Stomach (tissue), 9 donors: ENCODE data around the gene CCR3. TPM values are rescaled to one million over a fixed set of nuclear protein-coding genes. Genes with fewer than 3 reads are reported as not detected.
A peak's percentile ranks its signal among the peaks of the same experiment; 100 is the strongest.
"Not testable (repeated sequence)": the region's sequence is repeated elsewhere in the genome, so short reads cannot be mapped to it uniquely, and the experiment has no call there.

ENCODE experiments used
- DNase-seq, 2 donors: peaks; one replicate each; pipeline versions ENCODE4 v3.0.0 to v3.0.0-alpha.2; 2013 to 2019
- H3K27ac ChIP-seq, 5 donors: fragments of 200-600 bp in 4 of 5; sonication (generic) in 4 of 5; one replicate each; pipeline ENCODE4 v1.5.1; 2013 to 2019; ENCODE audit warnings: mild to moderate bottlenecking in 1 of 5, moderate library complexity in 1 of 5
- H3K27me3 ChIP-seq, 3 donors: fragments of 200-600 bp; sonication (generic); one replicate each; pipeline ENCODE4 v1.5.1; 2017 to 2019; ENCODE audit warnings: mixed run types in 1 of 3
- H3K36me3 ChIP-seq, 4 donors: fragments of 200-600 bp; sonication (generic); 1 replicate in 3 of 4; 2 replicates in 1 of 4; pipeline ENCODE4 v1.5.1; 2016 to 2019
- H3K4me1 ChIP-seq, 4 donors: fragments of 200-600 bp; sonication (generic); one replicate each; pipeline ENCODE4 v1.5.1; 2016 to 2019
- H3K4me3 ChIP-seq, 4 donors: fragments of 200-600 bp; sonication (generic) in 3 of 4; one replicate each; pipeline ENCODE4 v1.5.1; 2016 to 2019; ENCODE audit warnings: mild to moderate bottlenecking in 1 of 4
- H3K9me3 ChIP-seq, 4 donors: fragments of 200-600 bp; sonication (generic); one replicate each; pipeline ENCODE4 v1.5.1; 2016 to 2019
- CTCF ChIP-seq, 7 experiments: fragments of 450-650 bp in 4 of 7; fragments of 200-600 bp in 3 of 7; sonication (generic) in 3 of 7; IDR thresholded peaks; one replicate each; pipeline ENCODE4 v1.5.1; 2016 to 2019; ENCODE audit warnings: antibody characterized with exemption in 7 of 7, control low read depth in 2 of 7, mild to moderate bottlenecking in 1 of 7
- EP300 ChIP-seq: sonication (generic); formaldehyde crosslinking; IDR thresholded peaks from one replicate; pipeline ENCODE4 v1.6.1; 2017; ENCODE audit warnings: antibody characterized with exemption
- POLR2A ChIP-seq, 4 donors: fragments of 450-650 bp; IDR thresholded peaks; one replicate each; pipeline ENCODE4 v1.6.1; 2016; ENCODE audit warnings: antibody characterized with exemption in 4 of 4, control low read depth in 2 of 4, mild to moderate bottlenecking in 1 of 4, moderate library complexity in 1 of 4
- POLR2AphosphoS5 ChIP-seq, 3 donors: sonication (generic); formaldehyde crosslinking; IDR thresholded peaks; one replicate each; pipeline ENCODE4 v1.6.1; 2016; ENCODE audit warnings: antibody characterized with exemption in 3 of 3
- WGBS, 5 donors: extraction: QIAGEN DNeasy Blood & Tissue Kit in 3 of 5; methylation state at CpG; one replicate each; pipeline versions ENCODE4 v1.1.5 to v1.1.7; 2013 to 2018; 5-methylcytosine and 5-hydroxymethylcytosine counted together
- intact Hi-C: fragments of 100-400 bp; cut with DNase I; formaldehyde crosslinking; loops from one replicate; pipeline ENCODE4 v1.15.1; 2023; ENCODE audit warnings: low total_unique reads
- polyA plus RNA-seq, 3 donors: library from polyadenylated mRNA; stranded (reverse); fragments of 200-250 nt; gene quantifications; one replicate each; pipeline ENCODE4 v1.2.3, GENCODE V29; 2013
- total RNA-seq, 5 donors: library from RNA; depleted of rRNA; stranded (reverse); fragments of >200 nt; gene quantifications; one replicate each; pipeline versions ENCODE4 v1.1.0 to v1.2.3, GENCODE V29; 2014 to 2016
- donor health status: healthy with polysubstance abuse.
- donor health status: Bipolar disorder and iron deficiency.
- donor health status: healthy.

Gene CCR3
- total and polyA plus RNA-seq, 8 donors: 0.05 to 8.9 (median 7.1) TPM; not detected in 5

- H3K9me3 ChIP-seq: no peaks in the 10 kb centered on the region
- TF ChIP-seq EP300: no peak
- peaks cover 0 to 14% (median 0%) of the 10 kb centered on the region in 4 donors for H3K4me1 ChIP-seq
- intact Hi-C loops: no loop called here
- no peak for DNase-seq
- WGBS, 5 donors: 95 to 97% (median 96%) methylated on average over 12 of the region's 12 CpGs
- no peak overlapping the region for H3K27ac ChIP-seq
- H3K36me3 ChIP-seq: no peaks in the 10 kb centered on the region
- H3K4me3 ChIP-seq: no peak overlapping the region
- H3K27me3 ChIP-seq: no peaks in the 10 kb centered on the region
These were observed 38.6 kb upstream of the CCR3 start for GRCh38 chr3:46203681-46204080.

GRCh38 chr3:46205286-46205960, 36.8 kb upstream of the CCR3 start:
- H3K27me3 ChIP-seq: no peaks in the 10 kb centered on the region
- 54 to 67% (median 63%) methylated on average over 2 of the region's 2 CpGs for WGBS, 5 donors
- no peaks in the 10 kb centered on the region for H3K36me3 ChIP-seq
- H3K4me3 ChIP-seq: peak overlapping the region in 1 of 4 donors; percentile 31
- H3K27ac ChIP-seq: no peak overlapping the region
- no peak for TF ChIP-seq POLR2AphosphoS5 (IDR thresholded peaks at IDR 0.05)
- no peak for TF ChIP-seq EP300
- TF ChIP-seq POLR2A (IDR thresholded peaks at IDR 0.05): no peak
- TF ChIP-seq CTCF (IDR thresholded peaks at IDR 0.05): no peak
- DNase-seq: no peak
- H3K9me3 ChIP-seq: no peaks in the 10 kb centered on the region
- intact Hi-C loops: no loop called here
- peaks cover 0 to 29% (median 0%) of the 10 kb centered on the region in 4 donors for H3K4me1 ChIP-seq

- Histone ChIP-seq H3K27ac (peak overlapping the region in 3 of 5 donors; percentile 26 to 71 (median 70)), H3K4me1 (peaks cover 0 to 29% (median 0%) of the 10 kb centered on the region in 4 donors), H3K27me3 (no peaks in the 10 kb centered on the region), H3K4me3 (peak overlapping the region in 3 of 4 donors; percentile 20 to 32 (median 31)), H3K36me3 (no peaks in the 10 kb centered on the region), H3K9me3 (no peaks in the 10 kb centered on the region)
- WGBS, 5 donors: 69 to 77% (median 73%) methylated on average over 6 of the region's 6 CpGs
- intact Hi-C loops: no loop called here
- TF ChIP-seq EP300 (no peak), POLR2A (IDR thresholded peaks at IDR 0.05) (no peak), CTCF (IDR thresholded peaks at IDR 0.05) (no peak), POLR2AphosphoS5 (IDR thresholded peaks at IDR 0.05) (no peak)
- DNase-seq: no peak
These were observed 35.8 kb upstream of the CCR3 start for GRCh38 chr3:46206282-46207015.

GRCh38 chr3:46207514-46207913, 34.7 kb upstream of the CCR3 start:
- H3K27ac ChIP-seq: peak overlapping the region in 3 of 5 donors; percentile 65 to 71 (median 70)
- peaks cover 0 to 29% (median 0%) of the 10 kb centered on the region in 4 donors for H3K4me1 ChIP-seq
- H3K9me3 ChIP-seq, H3K36me3 ChIP-seq, DNase-seq, H3K27me3 ChIP-seq, intact Hi-C loops: not testable (repeated sequence)
- WGBS, 5 donors: 87 to 94% (median 92%) methylated on average over 6 of the region's 6 CpGs
- H3K4me3 ChIP-seq: peak overlapping the region in 3 of 4 donors; percentile 20 to 32 (median 31)

- WGBS, 5 donors: 17 to 32% (median 21%) methylated on average over 3 of the region's 3 CpGs
- DNase-seq: peak in 1 of 2 donors; percentile 61
- peak within 1 kb of the TSS in 3 of 5 donors; percentile 65 to 71 (median 70) for H3K27ac ChIP-seq
- H3K4me1 ChIP-seq: peaks cover 0 to 29% (median 0%) of the 10 kb centered on the region in 4 donors
- no peaks in the 10 kb centered on the region for H3K36me3 ChIP-seq
- H3K4me3 ChIP-seq: peak within 1 kb of the TSS in 3 of 4 donors; percentile 20 to 32 (median 31)
- intact Hi-C loops: no loop called here
- no peaks in the 10 kb centered on the region for H3K27me3 ChIP-seq
- no peaks in the 10 kb centered on the region for H3K9me3 ChIP-seq
- TF ChIP-seq POLR2A (IDR thresholded peaks at IDR 0.05): no peak
- TF ChIP-seq EP300: no peak
- TF ChIP-seq CTCF (IDR thresholded peaks at IDR 0.05): peak in 3 of 7 experiments; percentile 11 to 30 (median 24)
- TF ChIP-seq POLR2AphosphoS5 (IDR thresholded peaks at IDR 0.05): no peak
These were observed 34.0 kb upstream of the CCR3 start, which contains the start of gene CCR1 for GRCh38 chr3:46208167-46208704. Gene CCR1, minus strand, starts transcription at chr3:46208313. Its CDS starts 4,000 bp downstream, at chr3:46204313.
